Endodermal cell (in vitro differentiated cells): ENCODE data around the gene MYD88. TPM values are rescaled to one million over a fixed set of nuclear protein-coding genes. Genes with fewer than 3 reads are reported as not detected.

Experiments used
- DNase-seq: peaks from one replicate; pipeline ENCODE4 v3.0.0-alpha.2; 2017
- H3K27ac ChIP-seq: 2 replicates; pipeline ENCODE4 v1.5.1; 2013; ENCODE audit warnings: mild to moderate bottlenecking, low read depth, low read length, moderate library complexity
- H3K27me3 ChIP-seq: 2 replicates; pipeline ENCODE4 v1.6.1; 2013; ENCODE audit warnings: mild to moderate bottlenecking, low read length, moderate library complexity; ENCODE audit not compliant: insufficient read depth, control insufficient read depth, poor library complexity, severe bottlenecking
- H3K36me3 ChIP-seq: 2 replicates; pipeline ENCODE4 v1.7.0; 2013; ENCODE audit warnings: mild to moderate bottlenecking, low read length, moderate library complexity; ENCODE audit not compliant: control insufficient read depth, insufficient read depth
- H3K4me1 ChIP-seq: one replicate; pipeline ENCODE4 v1.7.0; 2013; ENCODE audit warnings: low read length; ENCODE audit not compliant: control insufficient read depth, insufficient read depth
- H3K4me3 ChIP-seq: 2 replicates; pipeline ENCODE4 v1.5.1; 2013; ENCODE audit warnings: mild to moderate bottlenecking, low read length, moderate library complexity
- H3K9ac ChIP-seq: 2 replicates; pipeline ENCODE4 v1.6.1; 2013; ENCODE audit warnings: mild to moderate bottlenecking, low read length, moderate library complexity; ENCODE audit not compliant: poor library complexity, severe bottlenecking; ENCODE audit errors: extremely low read depth
- H3K9me3 ChIP-seq: 2 replicates; pipeline ENCODE4 v1.6.1; 2013; ENCODE audit warnings: mild to moderate bottlenecking, low read length, moderate library complexity; ENCODE audit not compliant: control insufficient read depth
- H3K27ac Mint-ChIP-seq: 2 replicates; pipeline ENCODE4 v1.8.0; 2020; ENCODE audit warnings: mixed read lengths
- H3K27me3 Mint-ChIP-seq: 2 replicates; pipeline ENCODE4 v1.8.0; 2021; ENCODE audit warnings: mild to moderate bottlenecking, mixed read lengths; ENCODE audit not compliant: insufficient read depth
- H3K36me3 Mint-ChIP-seq: 2 replicates; pipeline ENCODE4 v1.8.0; 2020; ENCODE audit warnings: low read depth, mixed read lengths
- H3K4me1 Mint-ChIP-seq: 2 replicates; pipeline ENCODE4 v1.8.0; 2020; ENCODE audit warnings: mixed read lengths
- H3K4me3 Mint-ChIP-seq: 2 replicates; pipeline ENCODE4 v1.8.0; 2020; ENCODE audit warnings: mild to moderate bottlenecking, moderate library complexity, mixed read lengths
- H3K9me3 Mint-ChIP-seq: 2 replicates; pipeline ENCODE4 v1.8.0; 2020; ENCODE audit warnings: mild to moderate bottlenecking, mixed read lengths
- WGBS, 2 experiments: methylation state at CpG; one replicate each; pipeline versions ENCODE4 v1.1.5 to v1.1.7; 2013; ENCODE audit warnings: missing lambda C conversion rate in 2 of 2, mixed read lengths in 1 of 2; ENCODE audit not compliant: insufficient coverage in 1 of 2, insufficient read length in 1 of 2; 5-methylcytosine and 5-hydroxymethylcytosine counted together
- total RNA-seq, 2 donors: library from RNA; stranded (reverse); fragmentation: NEBNext Ultra II Directional in 1 of 2; extraction: Animal tissue kit (Norgen Biotek cat#: 25700) in 1 of 2; gene quantifications; 2 replicates in 1 of 2; 3 replicates in 1 of 2; pipeline ENCODE4 v1.2.1, GENCODE V29; 2021
- TF ChIP-seq, protein P1 (sequence below): fragments of 200-600 bp; sonication (generic); conservative IDR thresholded peaks from 2 replicates; pipeline ENCODE4 v1.5.0; 2021; ENCODE audit warnings: antibody characterized with exemption, mild to moderate bottlenecking

Gene MYD88
- total RNA-seq, 2 donors from 2014 or later: 16.2 to 18.8 TPM

DNA sequence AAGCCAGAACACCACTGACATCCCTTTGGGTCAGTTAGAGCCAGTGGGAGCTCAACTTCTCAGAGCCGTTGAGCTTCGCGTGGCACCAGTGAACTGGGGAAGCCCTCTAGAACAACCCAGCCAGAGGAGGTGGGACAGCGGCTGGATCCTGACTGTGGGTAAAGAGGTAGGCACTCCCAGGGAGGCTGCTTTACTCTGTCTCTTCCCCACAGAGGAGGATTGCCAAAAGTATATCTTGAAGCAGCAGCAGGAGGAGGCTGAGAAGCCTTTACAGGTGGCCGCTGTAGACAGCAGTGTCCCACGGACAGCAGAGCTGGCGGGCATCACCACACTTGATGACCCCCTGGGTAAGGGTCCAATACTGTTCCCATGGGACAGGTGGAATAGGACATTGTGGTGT lies 1.2 kb downstream of the MYD88 start:
- no peak overlapping the region for H3K27ac Mint-ChIP-seq
- TF ChIP-seq, protein P1, sequence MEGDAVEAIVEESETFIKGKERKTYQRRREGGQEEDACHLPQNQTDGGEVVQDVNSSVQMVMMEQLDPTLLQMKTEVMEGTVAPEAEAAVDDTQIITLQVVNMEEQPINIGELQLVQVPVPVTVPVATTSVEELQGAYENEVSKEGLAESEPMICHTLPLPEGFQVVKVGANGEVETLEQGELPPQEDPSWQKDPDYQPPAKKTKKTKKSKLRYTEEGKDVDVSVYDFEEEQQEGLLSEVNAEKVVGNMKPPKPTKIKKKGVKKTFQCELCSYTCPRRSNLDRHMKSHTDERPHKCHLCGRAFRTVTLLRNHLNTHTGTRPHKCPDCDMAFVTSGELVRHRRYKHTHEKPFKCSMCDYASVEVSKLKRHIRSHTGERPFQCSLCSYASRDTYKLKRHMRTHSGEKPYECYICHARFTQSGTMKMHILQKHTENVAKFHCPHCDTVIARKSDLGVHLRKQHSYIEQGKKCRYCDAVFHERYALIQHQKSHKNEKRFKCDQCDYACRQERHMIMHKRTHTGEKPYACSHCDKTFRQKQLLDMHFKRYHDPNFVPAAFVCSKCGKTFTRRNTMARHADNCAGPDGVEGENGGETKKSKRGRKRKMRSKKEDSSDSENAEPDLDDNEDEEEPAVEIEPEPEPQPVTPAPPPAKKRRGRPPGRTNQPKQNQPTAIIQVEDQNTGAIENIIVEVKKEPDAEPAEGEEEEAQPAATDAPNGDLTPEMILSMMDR: no peak
- DNase-seq: peak; percentile 43

DNA sequence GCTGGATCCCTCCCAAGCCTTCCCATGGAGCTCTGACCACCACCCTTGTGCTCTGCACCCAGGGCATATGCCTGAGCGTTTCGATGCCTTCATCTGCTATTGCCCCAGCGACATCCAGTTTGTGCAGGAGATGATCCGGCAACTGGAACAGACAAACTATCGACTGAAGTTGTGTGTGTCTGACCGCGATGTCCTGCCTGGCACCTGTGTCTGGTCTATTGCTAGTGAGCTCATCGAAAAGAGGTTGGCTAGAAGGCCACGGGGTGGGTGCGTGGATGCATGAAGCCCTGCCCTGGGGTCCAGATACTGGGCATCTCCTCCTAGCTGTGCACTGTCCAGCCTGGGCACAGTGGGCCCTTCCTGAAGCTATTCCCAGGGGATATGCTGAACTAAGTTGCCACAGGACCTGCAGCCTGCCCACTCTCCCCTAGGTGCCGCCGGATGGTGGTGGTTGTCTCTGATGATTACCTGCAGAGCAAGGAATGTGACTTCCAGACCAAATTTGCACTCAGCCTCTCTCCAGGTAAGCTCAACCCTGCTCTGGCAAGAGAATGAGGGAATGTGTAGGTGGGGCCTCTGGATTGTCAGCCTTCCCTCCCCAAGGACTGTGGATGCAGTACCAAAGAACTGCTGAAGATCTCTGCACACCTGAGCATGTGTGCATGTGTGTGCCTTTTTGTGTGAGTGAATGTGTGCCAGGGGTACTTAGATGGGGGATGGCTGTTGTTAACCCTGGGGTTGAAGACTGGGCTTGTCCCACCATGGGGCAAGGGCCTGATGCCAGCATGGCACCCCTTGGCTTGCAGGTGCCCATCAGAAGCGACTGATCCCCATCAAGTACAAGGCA lies 2.1 kb downstream of the MYD88 start:
- peaks cover 9% of the 10 kb centered on the region for H3K4me1 ChIP-seq
- no peaks in the 10 kb centered on the region for H3K27me3 ChIP-seq
- 92 to 96% methylated on average over 9 to 13 of the region's 13 CpGs for WGBS, 2 experiments
- H3K27ac ChIP-seq: no peak overlapping the region
- Mint-ChIP-seq H3K4me3 (peak overlapping the region; percentile 85), H3K36me3 (peaks cover 12% of the 10 kb centered on the region), H3K9me3 (no peaks in the 10 kb centered on the region), H3K27me3 (peaks cover 2% of the 10 kb centered on the region), H3K27ac (no peak overlapping the region), H3K4me1 (peaks cover 23% of the 10 kb centered on the region)
- no peaks in the 10 kb centered on the region for H3K9me3 ChIP-seq
- DNase-seq: peak; percentile 69
- H3K9ac ChIP-seq: no peak overlapping the region
- H3K4me3 ChIP-seq: no peak overlapping the region
- peaks cover 10% of the 10 kb centered on the region for H3K36me3 ChIP-seq
- TF ChIP-seq, protein P1: peak; percentile 26

More for the DNA sequence above, 1.2 kb downstream of the MYD88 start:
- no peaks in the 10 kb centered on the region for H3K27me3 ChIP-seq
- H3K9me3 Mint-ChIP-seq: no peaks in the 10 kb centered on the region
- H3K4me1 Mint-ChIP-seq: peaks cover 31% of the 10 kb centered on the region
- H3K36me3 Mint-ChIP-seq: peaks cover 17% of the 10 kb centered on the region
- H3K9me3 ChIP-seq: no peaks in the 10 kb centered on the region
- H3K4me3 ChIP-seq: peak overlapping the region; percentile 88
- H3K4me1 ChIP-seq: peaks cover 9% of the 10 kb centered on the region
- peaks cover 16% of the 10 kb centered on the region for H3K36me3 ChIP-seq
- peak overlapping the region; percentile 85 for H3K4me3 Mint-ChIP-seq
- no peak overlapping the region for H3K9ac ChIP-seq
- no peak overlapping the region for H3K27ac ChIP-seq
- H3K27me3 Mint-ChIP-seq: no peaks in the 10 kb centered on the region
- 93% methylated on average over 3 to 7 of the region's 7 CpGs for whole genome bisulfite sequencing, 2 experiments

DNA sequence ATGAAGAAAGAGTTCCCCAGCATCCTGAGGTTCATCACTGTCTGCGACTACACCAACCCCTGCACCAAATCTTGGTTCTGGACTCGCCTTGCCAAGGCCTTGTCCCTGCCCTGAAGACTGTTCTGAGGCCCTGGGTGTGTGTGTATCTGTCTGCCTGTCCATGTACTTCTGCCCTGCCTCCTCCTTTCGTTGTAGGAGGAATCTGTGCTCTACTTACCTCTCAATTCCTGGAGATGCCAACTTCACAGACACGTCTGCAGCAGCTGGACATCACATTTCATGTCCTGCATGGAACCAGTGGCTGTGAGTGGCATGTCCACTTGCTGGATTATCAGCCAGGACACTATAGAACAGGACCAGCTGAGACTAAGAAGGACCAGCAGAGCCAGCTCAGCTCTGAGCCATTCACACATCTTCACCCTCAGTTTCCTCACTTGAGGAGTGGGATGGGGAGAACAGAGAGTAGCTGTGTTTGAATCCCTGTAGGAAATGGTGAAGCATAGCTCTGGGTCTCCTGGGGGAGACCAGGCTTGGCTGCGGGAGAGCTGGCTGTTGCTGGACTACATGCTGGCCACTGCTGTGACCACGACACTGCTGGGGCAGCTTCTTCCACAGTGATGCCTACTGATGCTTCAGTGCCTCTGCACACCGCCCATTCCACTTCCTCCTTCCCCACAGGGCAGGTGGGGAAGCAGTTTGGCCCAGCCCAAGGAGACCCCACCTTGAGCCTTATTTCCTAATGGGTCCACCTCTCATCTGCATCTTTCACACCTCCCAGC lies 2.9 kb downstream of the MYD88 start:
- no peaks in the 10 kb centered on the region for H3K9me3 Mint-ChIP-seq
- no peak overlapping the region for H3K4me3 Mint-ChIP-seq
- H3K4me1 Mint-ChIP-seq: peaks cover 17% of the 10 kb centered on the region

More for the DNA sequence above, 2.9 kb downstream of the MYD88 start:
- 91 to 100% methylated on average over 3 to 7 of the region's 7 CpGs for WGBS, 2 experiments
- Histone ChIP-seq H3K4me1 (peaks cover 9% of the 10 kb centered on the region), H3K27ac (no peak overlapping the region), H3K4me3 (no peak overlapping the region), H3K9ac (no peak overlapping the region), H3K9me3 (peaks cover 5% of the 10 kb centered on the region), H3K27me3 (no peaks in the 10 kb centered on the region), H3K36me3 (peaks cover 10% of the 10 kb centered on the region)
- Mint-ChIP-seq H3K27ac (no peak overlapping the region), H3K27me3 (peaks cover 4% of the 10 kb centered on the region), H3K36me3 (peaks cover 12% of the 10 kb centered on the region)
- TF ChIP-seq, protein P1: no peak
- DNase-seq: peak; percentile 43
